ENCODE data around the gene TUBE1.
"Not testable (repeated sequence)": the region's sequence is repeated elsewhere in the genome, so short reads cannot be mapped to it uniquely, and the experiment has no call there.

TUBE1 gene

GRCh38 chr6:112061605-112062004 lies 25.7 kb downstream of the TUBE1 start:
- no peak for DNase-seq

GRCh38 chr6:112058243-112059032 lies 28.8 kb downstream of the TUBE1 start:
- no peak for DNase-seq

DNA sequence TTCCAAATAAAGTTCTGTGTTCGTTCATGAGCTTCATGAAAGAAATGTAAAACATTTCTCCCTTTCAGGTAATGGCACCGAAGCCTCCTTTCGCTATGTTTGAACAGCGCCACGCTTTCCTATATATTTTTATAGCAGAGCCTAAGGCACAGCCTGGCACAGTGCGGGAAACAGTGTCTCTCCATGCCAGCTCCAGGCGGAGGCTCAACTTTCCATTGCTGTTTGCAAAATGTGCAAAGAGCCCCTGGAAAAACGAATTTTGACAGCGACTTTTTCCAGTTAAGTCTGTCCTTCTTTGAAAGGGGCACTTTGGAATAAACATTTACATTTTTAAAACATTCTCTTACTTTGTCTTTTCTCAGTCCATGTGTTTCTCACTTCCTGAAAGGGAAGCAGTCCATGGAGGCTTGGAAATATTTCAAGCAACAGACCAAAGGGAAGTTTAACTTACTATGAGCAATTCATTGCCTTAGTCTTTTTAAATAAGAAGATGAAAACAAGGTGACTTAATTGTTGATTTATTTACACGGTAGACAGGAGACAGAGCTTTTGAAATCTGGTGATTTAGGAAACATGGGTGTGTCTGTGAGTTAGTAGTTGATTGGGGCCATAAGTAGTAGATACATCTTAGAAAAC lies 32.6 kb downstream of the TUBE1 start:
- no peak for DNase-seq

GRCh38 chr6:112054001-112054400 lies 33.3 kb downstream of the TUBE1 start, which contains the start of gene CCN6:
TSS of gene CCN6 (plus strand) at chr6:112054104. CDS start at chr6:112054358, 254 bp downstream.
- no peak for DNase-seq

GRCh38 chr6:112051251-112051740 lies 36.0 kb downstream of the TUBE1 start:
- DNase-seq, result not testable (repeated sequence)

DNA sequence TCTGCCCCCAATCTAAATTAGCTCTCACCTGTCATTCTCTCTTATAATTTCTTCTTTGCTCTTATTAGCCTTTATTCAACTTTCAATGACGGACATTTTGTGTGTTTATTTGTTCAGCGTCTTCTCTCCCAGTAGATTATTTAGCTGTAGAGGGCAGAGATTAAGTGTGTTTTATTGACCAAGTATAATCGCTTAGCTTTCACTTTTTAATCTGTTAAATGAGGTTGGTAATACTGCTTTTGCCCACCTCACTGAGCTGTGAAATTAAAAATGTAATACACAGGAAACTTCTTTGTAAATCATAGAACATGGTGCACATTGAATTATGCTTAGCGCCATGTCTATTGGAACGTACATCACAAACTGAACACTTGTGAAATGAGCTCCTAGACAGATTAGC lies 36.9 kb downstream of the TUBE1 start:
- DNase-seq, result no peak

GRCh38 chr6:112049996-112050395 lies 37.3 kb downstream of the TUBE1 start:
- DNase-seq, result no peak

- DNase-seq, result no peak
These were observed 38.1 kb downstream of the TUBE1 start for GRCh38 chr6:112049026-112049799.

DNA sequence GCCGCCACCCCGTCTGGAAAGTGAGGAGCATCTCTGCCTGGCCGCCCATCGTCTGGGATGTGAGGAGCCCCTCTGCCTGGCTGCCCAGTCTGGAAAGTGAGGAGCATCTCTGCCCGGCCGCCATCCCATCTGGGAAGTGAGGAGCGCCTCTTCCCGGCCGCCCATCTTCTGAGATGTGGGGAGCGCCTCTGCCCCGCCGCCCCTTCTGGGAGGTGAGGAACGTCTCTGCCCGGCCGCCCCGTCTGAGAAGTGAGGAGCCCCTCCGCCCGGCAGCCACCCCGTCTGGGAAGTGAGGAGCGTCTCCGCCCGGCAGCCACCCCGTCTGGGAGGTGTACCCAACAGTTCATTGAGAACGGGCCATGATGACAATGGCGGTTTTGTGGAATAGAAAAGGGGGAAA lies 39.8 kb downstream of the TUBE1 start:
- DNase-seq, result not testable (repeated sequence)

- no peak for DNase-seq
These were observed 42.4 kb downstream of the TUBE1 start for GRCh38 chr6:112044856-112045255.

DNA sequence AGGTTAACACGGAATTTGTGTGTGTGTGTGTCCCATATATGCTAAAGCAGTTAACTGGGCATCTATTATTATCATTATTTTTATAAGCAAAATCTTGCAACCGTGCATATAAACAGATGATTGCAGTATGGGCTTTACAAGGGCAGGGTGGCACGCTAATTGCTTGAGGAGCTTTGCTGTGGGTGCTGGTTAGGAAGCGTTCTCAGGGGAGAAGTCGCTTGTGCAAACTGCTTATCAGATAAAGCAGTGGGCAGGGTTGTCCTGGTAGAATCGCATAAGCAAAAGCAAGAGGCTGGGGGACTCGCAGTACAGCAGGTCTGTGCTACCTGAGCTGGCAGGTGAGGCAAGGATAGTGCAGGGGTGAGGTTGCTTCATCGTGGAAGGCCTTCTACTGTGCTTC lies 43.1 kb downstream of the TUBE1 start:
- DNase-seq, result no peak

GRCh38 chr6:112043032-112044007 lies 44.0 kb downstream of the TUBE1 start:
- peak; percentile 84 for DNase-seq

GRCh38 chr6:112041535-112041934 lies 45.7 kb downstream of the TUBE1 start:
- no peak for DNase-seq

- no peak for DNase-seq
These were observed 46.3 kb downstream of the TUBE1 start for GRCh38 chr6:112040956-112041355.

- DNase-seq, result no peak
These were observed 47.9 kb downstream of the TUBE1 start for GRCh38 chr6:112039431-112039770.

- no peak for DNase-seq
These were observed 48.4 kb downstream of the TUBE1 start for GRCh38 chr6:112038756-112039430.

- no peak for DNase-seq
These were observed 49.0 kb downstream of the TUBE1 start for GRCh38 chr6:112038268-112038667.

- DNase-seq, result no peak
These were observed 49.5 kb downstream of the TUBE1 start for GRCh38 chr6:112037783-112038216.

GRCh38 chr6:112036088-112036637 lies 51.1 kb downstream of the TUBE1 start:
- no peak for DNase-seq

- no peak for DNase-seq
These were observed 52.7 kb downstream of the TUBE1 start for GRCh38 chr6:112034616-112034995.
